IMR-90 (cell line): ENCODE results near the gene ZNF692.

Experiments used
- BHLHE40 ChIP-seq: fragments of 150-350 bp; IDR thresholded peaks from 2 replicates; pipeline ENCODE4 v1.6.1; 2016; ENCODE audit warnings: mild to moderate bottlenecking, low read depth, low read length
- CEBPB ChIP-seq: IDR thresholded peaks from 2 replicates; pipeline ENCODE4 v1.6.1; 2012; ENCODE audit warnings: low read depth, low read length, improper control_type of control experiment
- CHD1 ChIP-seq: IDR thresholded peaks from 2 replicates; pipeline ENCODE4 v1.6.1; 2012; ENCODE audit warnings: low read depth, low read length, improper control_type of control experiment
- FOS ChIP-seq: fragments of 150-350 bp; IDR thresholded peaks from 2 replicates; pipeline ENCODE4 v1.6.1; 2016; ENCODE audit warnings: low read depth, low read length
- MAFK ChIP-seq: IDR thresholded peaks from 2 replicates; pipeline ENCODE4 v1.6.1; 2012; ENCODE audit warnings: low read depth, low read length, improper control_type of control experiment
- MAZ ChIP-seq: IDR thresholded peaks from 2 replicates; pipeline ENCODE4 v1.6.1; 2012; ENCODE audit warnings: low read depth, mild to moderate bottlenecking, low read length, improper control_type of control experiment, moderate library complexity, borderline replicate concordance
- MXI1 ChIP-seq: IDR thresholded peaks from 2 replicates; pipeline ENCODE4 v1.6.1; 2012; ENCODE audit warnings: low read depth, mild to moderate bottlenecking, low read length, moderate library complexity, borderline replicate concordance
- POLR2A ChIP-seq: IDR thresholded peaks from 2 replicates; pipeline ENCODE4 v1.6.1; 2012; ENCODE audit warnings: mild to moderate bottlenecking, low read depth, low read length
- RAD21 ChIP-seq: IDR thresholded peaks from 2 replicates; pipeline ENCODE4 v1.6.1; 2012; ENCODE audit warnings: low read length, improper control_type of control experiment
- RCOR1 ChIP-seq: IDR thresholded peaks from 2 replicates; pipeline ENCODE4 v1.6.1; 2012; ENCODE audit warnings: mild to moderate bottlenecking, low read length, improper control_type of control experiment; ENCODE audit not compliant: insufficient replicate concordance
- SMC3 ChIP-seq: fragments of 150-350 bp; IDR thresholded peaks from 2 replicates; pipeline ENCODE4 v1.6.1; 2016; ENCODE audit warnings: low read depth, mild to moderate bottlenecking, antibody characterized with exemption, low read length, moderate library complexity
- TF ChIP-seq, protein P1 (sequence below): conservative IDR thresholded peaks from 2 replicates; pipeline ENCODE4 v1.5.1; 2012; ENCODE audit warnings: mild to moderate bottlenecking, low read depth, low read length, improper control_type of control experiment

DNA sequence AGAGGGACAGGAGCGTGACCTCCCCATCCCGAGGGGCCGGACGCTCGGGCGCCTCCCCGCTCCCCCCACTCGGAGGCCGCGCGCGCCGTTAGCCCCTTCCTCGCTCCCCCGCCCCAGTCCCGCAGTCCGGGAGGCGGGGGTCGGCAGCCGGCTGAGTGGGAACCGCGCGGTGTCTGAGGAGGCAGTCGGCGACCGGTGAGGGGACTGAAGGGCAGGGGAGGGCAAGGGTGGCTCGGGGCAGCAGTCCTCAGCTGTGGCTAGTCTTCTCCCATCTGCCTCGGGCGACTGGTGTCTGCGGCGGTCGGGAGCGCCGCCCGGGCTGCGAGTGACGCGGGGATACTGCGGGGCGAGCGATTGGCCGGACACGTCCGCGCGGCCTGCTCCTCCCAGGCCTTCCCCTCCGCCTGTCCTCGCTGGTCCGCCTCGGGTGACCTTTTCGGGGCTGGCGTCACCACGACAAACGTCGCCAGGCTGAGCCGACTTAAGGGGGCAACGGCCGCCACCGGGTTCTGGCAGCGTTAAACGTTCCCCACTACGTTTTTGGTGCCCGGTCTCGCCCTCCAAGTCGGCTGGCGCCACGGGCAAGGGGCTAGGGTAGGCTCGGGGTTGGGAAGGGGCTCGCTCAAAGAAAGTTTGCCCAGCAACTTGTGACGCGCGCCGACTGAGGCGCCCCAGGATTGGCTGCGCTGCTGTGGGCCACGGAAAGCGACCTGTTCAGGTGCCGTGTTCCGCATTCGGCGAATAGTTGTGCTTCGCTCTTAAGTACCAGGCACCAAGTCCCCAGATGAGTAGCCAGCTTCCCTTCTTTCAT lies 20.3 kb downstream of the ZNF692 start:
- TF ChIP-seq FOS (no peak), POLR2A (peak; percentile 96), BHLHE40 (no peak), MAZ (no peak), RAD21 (no peak), CEBPB (no peak), CHD1 (peak; percentile 96; the same call in 1 of the 2 replicates), MXI1 (no peak; the same call in 1 of the 2 replicates), RCOR1 (no peak), MAFK (no peak), SMC3 (no peak)
- TF ChIP-seq, protein P1, sequence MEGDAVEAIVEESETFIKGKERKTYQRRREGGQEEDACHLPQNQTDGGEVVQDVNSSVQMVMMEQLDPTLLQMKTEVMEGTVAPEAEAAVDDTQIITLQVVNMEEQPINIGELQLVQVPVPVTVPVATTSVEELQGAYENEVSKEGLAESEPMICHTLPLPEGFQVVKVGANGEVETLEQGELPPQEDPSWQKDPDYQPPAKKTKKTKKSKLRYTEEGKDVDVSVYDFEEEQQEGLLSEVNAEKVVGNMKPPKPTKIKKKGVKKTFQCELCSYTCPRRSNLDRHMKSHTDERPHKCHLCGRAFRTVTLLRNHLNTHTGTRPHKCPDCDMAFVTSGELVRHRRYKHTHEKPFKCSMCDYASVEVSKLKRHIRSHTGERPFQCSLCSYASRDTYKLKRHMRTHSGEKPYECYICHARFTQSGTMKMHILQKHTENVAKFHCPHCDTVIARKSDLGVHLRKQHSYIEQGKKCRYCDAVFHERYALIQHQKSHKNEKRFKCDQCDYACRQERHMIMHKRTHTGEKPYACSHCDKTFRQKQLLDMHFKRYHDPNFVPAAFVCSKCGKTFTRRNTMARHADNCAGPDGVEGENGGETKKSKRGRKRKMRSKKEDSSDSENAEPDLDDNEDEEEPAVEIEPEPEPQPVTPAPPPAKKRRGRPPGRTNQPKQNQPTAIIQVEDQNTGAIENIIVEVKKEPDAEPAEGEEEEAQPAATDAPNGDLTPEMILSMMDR = no peak
